HG02981 (cell line): ENCODE data around the gene FGFR3.
"Not testable (repeated sequence)": the region's sequence is repeated elsewhere in the genome, so short reads cannot be mapped to it uniquely, and the experiment has no call there.

Source experiments
- ATAC-seq: cut with Tn5 transposase; IDR thresholded peaks from one replicate; pipeline ENCODE4 v1.9.1; 2021; ENCODE audit warnings: mild to moderate bottlenecking, moderate library complexity; ENCODE audit not compliant: unreplicated experiment

The FGFR3 gene

GRCh38 chr4:1836650-1837049, 43.6 kb downstream of the FGFR3 start:
- ATAC-seq = no peak

GRCh38 chr4:1837069-1837468, 44.0 kb downstream of the FGFR3 start:
- ATAC-seq = no peak

GRCh38 chr4:1839282-1839681, 46.2 kb downstream of the FGFR3 start:
- ATAC-seq = no peak

- ATAC-seq = no peak
Observed at GRCh38 chr4:1841201-1841886, 48.3 kb downstream of the FGFR3 start.

- ATAC-seq = no peak
Observed at GRCh38 chr4:1841887-1842210, 48.8 kb downstream of the FGFR3 start.

GRCh38 chr4:1842339-1842895, 49.3 kb downstream of the FGFR3 start:
- ATAC-seq = no peak

- ATAC-seq = no peak
Observed at GRCh38 chr4:1842993-1843448, 49.9 kb downstream of the FGFR3 start.

GRCh38 chr4:1843852-1844251, 50.8 kb downstream of the FGFR3 start:
- ATAC-seq = no peak

- ATAC-seq = not testable (repeated sequence)
Observed at GRCh38 chr4:1844618-1845017, 51.5 kb downstream of the FGFR3 start.

- ATAC-seq = no peak
Observed at GRCh38 chr4:1846580-1846979, 53.5 kb downstream of the FGFR3 start.

- ATAC-seq = no peak
Observed at GRCh38 chr4:1850276-1850675, 57.2 kb downstream of the FGFR3 start.

- ATAC-seq = no peak
Observed at GRCh38 chr4:1851160-1851559, 58.1 kb downstream of the FGFR3 start.

GRCh38 chr4:1851575-1852410, 58.7 kb downstream of the FGFR3 start:
- ATAC-seq = no peak

- ATAC-seq = no peak
Observed at GRCh38 chr4:1852904-1853623, 60.0 kb downstream of the FGFR3 start.

GRCh38 chr4:1854752-1855151, 61.7 kb downstream of the FGFR3 start:
- ATAC-seq = no peak

GRCh38 chr4:1855333-1856070, 62.4 kb downstream of the FGFR3 start:
- peak; percentile 31 for ATAC-seq

GRCh38 chr4:1856071-1856942, 63.2 kb downstream of the FGFR3 start, which contains the start of gene LETM1:
Gene LETM1 (minus strand): TSS chr4:1856156. CDS start chr4:1855950, 206 bp downstream.
- ATAC-seq = peak; percentile 84

- ATAC-seq = no peak
Observed at GRCh38 chr4:1856943-1857699, 64.0 kb downstream of the FGFR3 start.

- no peak for ATAC-seq
Observed at GRCh38 chr4:1857931-1858330, 64.8 kb downstream of the FGFR3 start.
